Measurements from ENCODE around the gene EIF4G2.

Gene EIF4G2

DNA sequence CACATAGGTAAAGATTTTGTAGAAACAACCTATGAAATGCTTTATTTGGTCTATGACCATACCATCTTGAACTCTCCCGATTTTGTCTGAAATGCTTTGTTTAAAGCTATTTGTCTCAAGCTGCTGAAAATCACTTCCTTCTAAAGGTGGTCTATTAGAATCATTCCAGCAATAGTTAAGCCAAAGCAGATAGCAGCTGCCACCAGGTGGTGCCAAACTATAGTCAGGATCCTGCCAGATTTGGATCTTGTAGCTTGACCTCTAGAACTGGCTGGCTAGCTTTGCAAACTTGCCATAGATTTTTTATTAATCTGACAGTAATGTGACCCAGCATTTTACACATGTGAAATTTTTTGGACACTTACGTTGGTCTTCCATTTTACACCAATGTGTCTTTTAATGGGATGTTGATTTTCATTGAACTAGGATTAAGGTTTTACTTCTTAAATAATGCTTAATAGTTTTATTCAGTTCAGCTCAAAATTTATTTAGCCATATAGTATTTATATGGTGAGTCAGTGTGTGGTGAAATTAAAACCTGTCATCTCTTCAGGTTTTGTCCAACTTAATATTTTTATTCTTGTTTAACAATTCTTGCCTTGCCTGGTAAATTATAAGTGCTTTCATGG lies 38.0 kb downstream of the EIF4G2 start:
- no peak for DNase-seq

DNA sequence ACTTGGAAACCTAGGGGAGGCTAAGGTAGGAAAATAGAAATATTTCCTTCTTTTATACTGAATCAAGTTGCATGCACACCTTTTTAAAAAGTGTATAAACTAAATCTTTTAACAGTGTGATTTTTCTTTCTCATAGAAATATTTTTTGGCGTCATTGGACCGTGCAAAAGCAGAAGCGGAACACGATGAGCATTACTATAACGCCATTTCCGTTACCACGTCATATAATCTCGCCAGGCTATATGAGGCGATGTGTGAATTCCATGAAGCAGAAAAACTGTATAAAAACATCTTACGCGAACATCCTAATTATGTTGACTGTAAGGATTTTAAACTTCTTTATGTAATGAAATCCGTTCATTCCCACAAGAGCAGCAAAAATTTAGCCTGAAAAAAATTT lies 44.3 kb downstream of the EIF4G2 start:
- no peak for DNase-seq

DNA sequence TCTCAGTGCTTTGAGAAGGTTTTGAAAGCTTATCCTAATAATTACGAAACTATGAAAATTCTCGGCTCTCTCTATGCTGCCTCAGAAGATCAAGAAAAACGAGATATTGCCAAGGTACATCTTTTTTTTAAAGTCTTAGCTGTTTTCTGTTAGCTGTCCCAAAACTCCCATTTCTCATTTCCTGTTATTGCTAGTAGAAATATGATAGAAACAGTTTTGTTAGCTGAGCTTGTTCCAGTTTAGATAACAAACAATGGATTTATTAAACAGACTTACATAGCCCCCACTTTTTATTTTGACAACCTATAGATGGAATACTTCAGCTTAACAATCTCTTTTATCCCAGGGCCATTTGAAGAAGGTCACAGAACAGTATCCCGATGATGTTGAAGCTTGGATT lies 45.0 kb downstream of the EIF4G2 start:
- no peak for DNase-seq

DNA sequence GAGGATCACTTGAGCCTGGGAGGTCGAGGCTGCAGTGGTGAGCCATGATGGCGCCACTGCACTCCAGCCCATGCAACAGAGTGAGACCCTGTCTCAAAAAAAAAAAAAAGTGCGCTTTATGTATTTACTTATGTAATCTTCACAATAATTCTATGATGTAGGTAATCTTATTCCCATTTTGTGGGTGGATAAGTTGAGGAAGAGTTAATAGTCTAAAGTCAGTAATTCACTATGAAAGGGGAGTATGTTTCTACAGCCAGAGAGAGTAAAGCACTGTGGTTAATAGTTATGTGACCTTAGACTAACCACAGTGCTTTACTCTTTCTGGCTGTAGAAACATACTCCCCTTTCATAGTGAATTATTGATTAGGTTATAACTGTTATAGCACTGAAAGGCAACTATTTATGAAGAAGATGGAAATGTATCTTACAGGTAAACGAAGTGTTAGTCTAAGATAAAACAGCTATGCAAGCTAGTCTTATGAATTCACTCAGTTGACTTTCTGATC lies 45.8 kb downstream of the EIF4G2 start:
- no peak for DNase-seq

DNA sequence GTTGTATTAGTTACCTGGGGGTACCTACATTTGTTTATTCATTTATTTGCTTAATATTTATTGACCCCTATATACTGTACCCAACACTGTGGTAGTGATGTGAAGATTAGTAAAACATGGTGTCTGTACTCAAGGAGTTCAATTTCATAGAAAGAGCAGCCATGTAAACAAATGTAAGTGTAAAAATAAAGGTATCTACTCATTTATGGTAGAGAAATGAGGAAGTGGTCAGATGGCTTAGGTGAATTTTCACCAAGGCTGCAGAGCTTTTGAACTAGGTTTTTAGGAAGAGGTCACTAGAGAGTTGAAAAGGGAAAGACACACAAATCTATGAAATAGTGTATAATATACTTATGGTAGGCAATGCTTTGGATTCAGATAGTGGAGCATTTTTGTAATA lies 46.5 kb downstream of the EIF4G2 start:
- no peak for DNase-seq

DNA sequence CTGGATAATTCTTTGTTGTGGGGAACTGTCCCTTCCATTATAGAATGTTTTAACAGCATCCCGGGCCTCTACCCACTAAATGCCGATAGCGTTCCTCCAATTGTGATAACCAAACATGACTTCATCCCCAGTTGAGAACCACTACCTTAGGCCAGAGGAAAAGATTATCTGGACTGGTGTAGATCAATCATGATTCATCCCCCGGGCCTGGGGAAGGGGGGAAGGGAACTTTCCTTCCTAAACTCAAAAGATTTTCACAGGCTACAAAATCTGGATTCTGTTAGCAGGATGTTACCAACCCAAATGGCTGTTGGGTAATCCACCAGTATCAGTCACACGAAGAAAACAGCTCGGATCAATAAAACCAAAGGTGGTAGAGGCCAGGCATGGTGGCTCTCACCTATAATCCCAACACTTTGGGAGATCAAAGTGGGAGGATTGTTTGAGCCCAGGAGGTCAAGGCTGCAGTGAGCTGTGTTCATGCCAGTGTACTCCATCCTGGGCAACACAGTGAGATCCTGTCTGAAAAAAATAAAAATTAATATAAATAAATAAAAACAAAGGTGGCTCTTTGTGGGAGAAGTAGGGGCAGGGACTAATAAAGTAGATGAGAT lies 47.5 kb downstream of the EIF4G2 start:
- DNase-seq, result no peak

DNA sequence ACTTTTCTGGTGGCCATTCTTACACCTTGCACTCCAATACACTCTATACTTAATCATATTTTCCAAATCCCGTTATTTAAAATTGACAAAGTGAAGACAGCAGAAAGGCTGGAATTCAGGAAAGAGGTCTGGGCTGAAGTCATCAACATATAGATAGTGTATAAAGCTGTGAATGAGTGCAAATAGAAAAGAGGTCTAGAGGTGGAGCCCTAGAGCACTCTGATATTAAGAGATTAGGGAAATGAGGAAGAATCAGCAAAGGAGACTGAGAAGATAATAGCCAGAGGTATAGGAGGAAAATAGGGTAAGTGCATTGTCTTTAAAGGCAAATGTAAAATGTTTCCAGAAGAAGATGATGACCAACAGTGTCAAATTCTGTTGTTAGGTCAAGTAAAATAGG lies 49.8 kb downstream of the EIF4G2 start:
- peak; percentile 7 for DNase-seq

DNA sequence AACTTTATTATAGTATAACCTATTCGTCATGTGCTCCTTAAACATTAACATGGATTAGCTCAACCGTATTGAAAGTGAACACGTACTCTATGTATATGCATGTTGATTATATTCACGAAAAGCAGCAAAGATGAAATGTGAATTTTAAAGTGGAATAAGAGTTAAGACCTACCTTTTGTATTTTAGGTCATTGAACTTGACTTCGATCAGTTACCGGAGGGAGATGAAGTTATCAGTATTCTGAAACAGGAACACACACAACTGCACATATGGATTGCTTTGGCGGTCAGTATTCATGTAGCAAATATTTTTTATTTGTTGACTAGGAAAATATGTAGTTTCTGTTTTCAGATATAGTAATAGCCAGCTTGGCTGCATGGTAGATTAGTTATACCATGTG lies 56.2 kb downstream of the EIF4G2 start:
- DNase-seq, result no peak

DNA sequence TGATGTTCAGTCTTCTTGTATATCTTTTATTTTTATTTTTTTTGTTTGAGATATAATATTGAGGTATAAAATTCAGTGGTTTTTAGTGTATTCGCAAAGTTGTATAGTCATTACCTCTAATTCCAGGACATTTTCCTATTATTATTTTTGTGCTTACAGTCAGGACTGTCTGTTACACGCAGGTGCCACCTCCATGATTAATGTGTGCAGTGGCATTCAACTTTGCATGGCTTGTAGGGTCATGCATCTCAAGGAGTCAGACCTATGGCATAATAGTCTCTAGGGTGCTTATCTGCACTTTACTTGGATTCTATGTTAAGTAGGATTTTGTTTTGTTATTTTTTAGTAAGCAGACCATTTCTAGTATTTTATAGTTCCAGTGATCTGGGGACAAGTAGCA lies 56.7 kb downstream of the EIF4G2 start:
- no peak for DNase-seq

DNA sequence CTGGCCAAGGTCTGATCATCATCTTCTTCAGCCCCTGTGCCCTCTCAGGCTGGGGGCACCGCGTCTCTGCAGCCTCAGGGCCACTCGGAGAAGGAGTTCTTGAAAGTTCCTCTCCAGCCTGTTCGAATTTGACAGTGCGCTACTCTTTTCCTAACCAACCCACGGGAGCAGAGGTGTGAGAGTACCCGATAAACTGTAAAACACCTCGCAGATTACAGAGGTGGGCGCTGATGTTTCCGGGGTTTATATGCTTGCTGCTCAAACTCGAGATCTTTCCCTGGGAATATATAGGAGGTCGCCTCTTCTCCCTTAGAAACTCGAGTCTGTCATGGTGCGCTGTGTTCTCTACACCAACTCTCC lies 57.2 kb downstream of the EIF4G2 start:
- no peak for DNase-seq

DNA sequence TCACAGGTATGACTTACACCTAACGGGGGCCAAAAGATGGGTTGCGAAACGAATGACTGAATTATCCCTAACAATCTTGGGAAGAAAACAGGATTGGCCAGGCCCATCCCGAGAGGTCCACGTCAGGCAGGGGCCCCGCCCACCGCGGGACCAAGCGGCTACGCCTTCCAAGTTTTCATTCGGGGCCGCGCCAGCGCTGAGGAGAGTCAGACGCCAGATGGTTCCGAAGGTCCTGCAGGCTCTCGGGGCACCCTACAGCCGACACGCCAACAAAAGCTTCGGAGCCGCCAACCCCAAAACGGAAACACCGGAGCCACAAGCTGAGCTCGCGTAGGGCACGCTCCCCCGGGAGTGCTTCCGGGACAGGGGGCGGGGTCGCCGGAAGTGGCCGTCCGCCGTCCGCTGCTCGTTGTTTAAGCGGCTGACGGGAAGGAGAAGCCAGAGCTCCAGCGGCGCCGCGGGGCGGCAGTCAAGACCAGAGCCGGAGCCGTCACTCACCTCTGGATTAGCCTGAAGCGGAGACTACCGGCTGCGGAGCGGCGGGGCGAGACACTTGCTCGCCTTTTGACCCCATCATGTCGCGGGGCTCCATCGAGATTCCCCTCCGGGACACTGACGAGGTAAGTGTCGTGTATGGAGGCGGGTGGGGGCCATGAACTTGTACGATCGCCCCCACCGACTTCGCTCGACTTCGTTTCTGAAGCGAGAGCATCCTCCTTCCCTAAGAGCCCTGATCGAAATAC lies 57.7 kb downstream of the EIF4G2 start, which contains the start of gene CTR9:
TSS of gene CTR9 (plus strand) at position 409 of the 743 bp plus-strand sequence. CDS start at position 576, 167 bp downstream.
- peak; percentile 85 for DNase-seq

DNA sequence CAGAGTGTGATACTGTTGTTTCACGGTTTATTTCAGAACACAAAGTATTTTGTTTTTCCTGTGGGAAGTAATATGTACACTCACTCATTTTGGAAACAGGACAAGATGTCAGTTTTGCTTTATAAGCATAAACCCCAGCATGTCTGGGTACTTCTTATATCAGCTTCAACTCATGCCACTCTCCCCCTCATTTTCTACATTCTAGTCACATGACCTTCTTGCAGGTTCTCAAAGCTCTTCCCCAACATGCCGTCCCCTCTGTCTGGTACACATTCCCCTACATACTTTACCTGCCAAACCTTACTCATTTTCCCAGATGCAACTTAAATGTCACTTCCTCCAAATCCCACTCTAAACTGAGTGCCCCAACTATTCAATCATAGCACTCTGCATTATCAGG lies 59.2 kb downstream of the EIF4G2 start:
- DNase-seq, result no peak

DNA sequence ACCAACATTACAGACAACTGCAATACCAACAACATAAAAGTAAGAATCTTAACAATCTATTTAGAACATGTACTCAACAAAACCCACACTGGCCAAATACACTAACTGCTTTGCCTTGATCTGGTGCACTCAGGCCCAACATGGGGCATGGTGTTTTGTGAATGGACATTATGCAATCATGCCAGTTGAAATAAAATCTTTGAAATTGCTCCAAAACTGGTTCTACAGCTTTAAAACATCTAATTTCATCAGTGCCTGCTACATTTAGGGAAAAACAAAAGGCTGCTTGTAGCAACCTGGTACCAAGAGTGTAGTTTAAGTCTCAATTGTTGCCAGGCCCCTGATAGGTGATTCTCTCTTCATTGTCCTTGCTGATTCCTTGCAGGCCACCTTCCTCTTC lies 61.0 kb downstream of the EIF4G2 start:
- no peak for DNase-seq

Data from NCI-H524 treated with DMSO at 0.1 percent for 48 hours (cell line).